NCI-H2196 (cell line): ENCODE results near the gene TBC1D25.

Experiments used
- DNase-seq: peaks from one replicate; lab custom pipeline; 2025; ENCODE audit not compliant: unreplicated experiment; lab: John Stamatoyannopoulos, UW

Gene TBC1D25

GRCh38 chrX:48539345-48540027 lies at the start of gene TBC1D25:
TBC1D25 (plus strand) TSS chrX:48539714; CDS start chrX:48539798, 84 bp downstream.
- DNase-seq, result peak; percentile 93

- no peak for DNase-seq
These were observed 49.6 kb upstream of the TBC1D25 start for GRCh38 chrX:48489892-48490291.

GRCh38 chrX:48490661-48491060 lies 48.9 kb upstream of the TBC1D25 start:
- no peak for DNase-seq

- DNase-seq, result no peak
These were observed 47.7 kb upstream of the TBC1D25 start for GRCh38 chrX:48491809-48492208.

- DNase-seq, result no peak
These were observed 47.1 kb upstream of the TBC1D25 start for GRCh38 chrX:48492293-48492910.

- DNase-seq, result no peak
These were observed 45.6 kb upstream of the TBC1D25 start for GRCh38 chrX:48493890-48494364.

- DNase-seq, result no peak
These were observed 42.9 kb upstream of the TBC1D25 start for GRCh38 chrX:48496660-48497059.

GRCh38 chrX:48497871-48498270 lies 41.6 kb upstream of the TBC1D25 start:
- DNase-seq, result no peak

- DNase-seq, result no peak
These were observed 41.1 kb upstream of the TBC1D25 start for GRCh38 chrX:48498374-48498809.

GRCh38 chrX:48504261-48504660 lies 35.3 kb upstream of the TBC1D25 start:
- DNase-seq, result no peak

GRCh38 chrX:48505481-48505880 lies 34.0 kb upstream of the TBC1D25 start:
- DNase-seq, result no peak

GRCh38 chrX:48507246-48507645 lies 32.3 kb upstream of the TBC1D25 start:
- no peak for DNase-seq

GRCh38 chrX:48508400-48509244 lies 30.9 kb upstream of the TBC1D25 start, which contains the start of gene PORCN:
PORCN (plus strand) TSS chrX:48508992; CDS start chrX:48509821, 829 bp downstream.
- DNase-seq, result peak; percentile 50

- DNase-seq, result no peak
These were observed 30.3 kb upstream of the TBC1D25 start for GRCh38 chrX:48509245-48509590.

GRCh38 chrX:48509619-48510018 lies 29.9 kb upstream of the TBC1D25 start:
- DNase-seq, result no peak

GRCh38 chrX:48511560-48511959 lies 28.0 kb upstream of the TBC1D25 start:
- DNase-seq, result peak; percentile 1

GRCh38 chrX:48512371-48512935 lies 27.1 kb upstream of the TBC1D25 start:
- no peak for DNase-seq

- DNase-seq, result no peak
These were observed 25.8 kb upstream of the TBC1D25 start for GRCh38 chrX:48513670-48514069.

GRCh38 chrX:48514126-48514806 lies 25.2 kb upstream of the TBC1D25 start:
- no peak for DNase-seq

- no peak for DNase-seq
These were observed 24.6 kb upstream of the TBC1D25 start for GRCh38 chrX:48514868-48515460.
